PC-3 (cell line): Measurements from ENCODE around the gene MRPL11. TPM values are rescaled to one million over a fixed set of nuclear protein-coding genes. Genes with fewer than 3 reads are reported as not detected.

Source experiments
- ATAC-seq: fragments of 200-7000 bp; cut with Tn5 transposase; 2 replicates; pipeline ENCODE4 v1.9.1; 2020; ENCODE audit warnings: mild to moderate bottlenecking, moderate library complexity
- BruUV-seq: library from RNA; stranded (reverse); fragments of 400-500 nt; replicated peaks from 2 replicates; lab custom pipeline; 2021; lab: Mats Ljungman, UMichigan
- CTCF ChIA-PET: fragments of 300-600 bp; sonication (Branson Sonifier 250); formaldehyde crosslinking; loops from one replicate; lab custom pipeline; 2022; ENCODE audit warnings: antibody characterized with exemption; lab: Charles Lee
- POLR2A ChIA-PET: fragments of 300-600 bp; sonication (Branson Sonifier 250); formaldehyde crosslinking; loops from one replicate; lab custom pipeline; 2022; ENCODE audit warnings: antibody characterized with exemption; ENCODE audit not compliant: unreplicated experiment; lab: Charles Lee
- DNase-seq: peaks from one replicate; pipeline ENCODE4 v3.0.0-alpha.2; 2015
- H2AFZ ChIP-seq: fragments of 300-600 bp; sonication (generic); 2 replicates; pipeline ENCODE4 v1.6.0; 2016; ENCODE audit warnings: antibody characterized with exemption, low read length
- H3F3A ChIP-seq: fragments of 300-600 bp; sonication (generic); one replicate; pipeline ENCODE4 v1.6.0; 2017; ENCODE audit warnings: antibody characterized with exemption, low read length, control low read depth, mild to moderate bottlenecking; ENCODE audit not compliant: unreplicated experiment
- H3K27ac ChIP-seq: fragments of 300-600 bp; sonication (generic); 2 replicates; pipeline ENCODE4 v1.5.1; 2016; ENCODE audit warnings: mild to moderate bottlenecking, low read length
- H3K27me3 ChIP-seq: fragments of 300-600 bp; sonication (generic); 2 replicates; pipeline ENCODE4 v1.6.1; 2016; ENCODE audit warnings: low read length, mixed read lengths
- H3K36me3 ChIP-seq: fragments of 300-600 bp; sonication (generic); 2 replicates; pipeline ENCODE4 v1.6.1; 2016; ENCODE audit warnings: low read depth, mixed run types, low read length, mixed read lengths
- H3K4me1 ChIP-seq: fragments of 300-600 bp; sonication (generic); 2 replicates; pipeline ENCODE4 v1.5.1; 2016; ENCODE audit warnings: low read length; ENCODE audit not compliant: insufficient read depth
- H3K4me2 ChIP-seq: fragments of 300-600 bp; sonication (generic); 2 replicates; pipeline ENCODE4 v1.6.0; 2016; ENCODE audit warnings: low read length
- H3K4me3 ChIP-seq: fragments of 300-600 bp; sonication (generic); 2 replicates; pipeline ENCODE4 v1.5.1; 2016; ENCODE audit warnings: mild to moderate bottlenecking, low read length, mixed read lengths
- H3K79me2 ChIP-seq: fragments of 300-600 bp; sonication (generic); 2 replicates; pipeline ENCODE4 v1.6.1; 2017; ENCODE audit warnings: low read length, mixed read lengths
- H3K9ac ChIP-seq: fragments of 300-600 bp; sonication (generic); 2 replicates; pipeline ENCODE4 v1.6.0; 2016; ENCODE audit warnings: mild to moderate bottlenecking, low read length
- H3K9me2 ChIP-seq: fragments of 300-600 bp; sonication (generic); replicated peaks from 2 replicates; pipeline ENCODE4 v1.6.1; 2016; ENCODE audit warnings: mixed run types, low read length, mixed read lengths
- H3K9me3 ChIP-seq: fragments of 300-600 bp; sonication (generic); 2 replicates; pipeline ENCODE4 v1.6.1; 2016; ENCODE audit warnings: low read length, mixed read lengths
- H4K20me1 ChIP-seq: fragments of 300-600 bp; sonication (generic); 2 replicates; pipeline ENCODE4 v1.6.1; 2016; ENCODE audit warnings: low read length, mixed read lengths
- EZH2 ChIP-seq: fragments of 300-600 bp; sonication (generic); IDR thresholded peaks from one replicate; pipeline ENCODE4 v1.6.1; 2017; ENCODE audit warnings: antibody characterized with exemption, mild to moderate bottlenecking, low read length; ENCODE audit not compliant: unreplicated experiment
- EZH2phosphoT487 ChIP-seq: fragments of 300-600 bp; sonication (generic); IDR thresholded peaks from 2 replicates; pipeline ENCODE4 v1.6.1; 2018; ENCODE audit warnings: mild to moderate bottlenecking, antibody characterized with exemption, low read length, borderline replicate concordance
- intact Hi-C: fragments of 100-400 bp; cut with micrococcal nuclease; formaldehyde crosslinking; loops from 2 replicates; pipeline ENCODE4 v1.9.0; 2023
- total RNA-seq: library from RNA; depleted of rRNA; stranded (reverse); fragments of >200 nt; gene quantifications from 2 replicates; pipeline ENCODE4 v1.2.3, GENCODE V29; 2014
- TF ChIP-seq, protein P1 (sequence below): fragments of 300-600 bp; sonication (generic); conservative IDR thresholded peaks from 2 replicates; pipeline ENCODE4 v1.5.1; 2017; ENCODE audit warnings: antibody characterized with exemption, low read depth, mild to moderate bottlenecking, low read length

The MRPL11 gene
- total RNA-seq, 1 experiment from 2014 or later, result 321 TPM

DNA sequence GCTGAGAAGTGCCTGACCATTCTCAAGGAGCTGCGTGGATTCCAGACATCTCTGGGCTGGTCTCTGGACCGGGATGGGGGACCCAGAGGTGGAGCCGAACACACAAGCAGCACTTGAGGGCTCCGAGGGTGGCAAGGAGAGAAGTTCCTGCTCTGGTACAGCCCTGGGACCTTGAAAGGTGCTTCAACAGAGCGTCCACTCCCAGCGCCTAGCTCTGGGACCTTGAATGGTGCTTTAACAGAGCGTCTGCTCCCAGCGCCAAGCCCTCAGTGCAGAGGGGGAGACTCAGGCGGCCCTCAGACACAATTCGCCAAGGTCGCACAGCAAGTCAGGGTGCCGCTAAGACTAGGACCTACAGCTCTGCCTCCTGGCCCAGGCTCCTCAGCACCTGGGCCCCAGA is 28.5 kb downstream of the MRPL11 start:
- intact Hi-C loops, result no loop called here

DNA sequence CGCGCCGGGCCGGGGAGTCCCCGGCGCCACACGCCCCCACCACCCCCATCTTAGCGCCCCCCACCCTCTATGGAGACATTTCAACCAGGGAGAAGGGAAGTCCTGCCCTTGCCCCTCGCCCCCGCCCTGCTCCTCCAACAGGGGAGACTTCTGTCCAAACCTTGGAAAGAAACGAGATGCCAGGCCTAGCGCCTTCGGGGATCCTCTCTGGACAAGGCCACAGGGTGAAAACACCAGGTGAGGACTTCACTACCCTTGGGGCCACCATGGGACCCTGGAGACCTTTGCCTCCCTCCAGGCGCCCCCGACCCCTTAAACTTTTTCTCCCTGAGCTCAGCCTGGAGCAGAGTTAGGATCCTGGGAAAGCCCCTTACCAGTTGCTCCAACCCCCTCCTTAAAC is 29.4 kb downstream of the MRPL11 start:
- intact Hi-C loops, result loop anchor here (2.0 kb wide), 2 partner anchors 30 to 270 kb away; partner anchors contain the start of gene MRPL11
- Histone ChIP-seq H3F3A (no peaks in the 10 kb centered on the region), H3K9me2 (no peaks in the 10 kb centered on the region), H3K4me3 (no peak overlapping the region), H2AFZ (no peak overlapping the region), H3K9me3 (no peaks in the 10 kb centered on the region), H3K4me2 (peak overlapping the region; percentile 76), H4K20me1 (no peaks in the 10 kb centered on the region), H3K36me3 (no peaks in the 10 kb centered on the region), H3K79me2 (no peaks in the 10 kb centered on the region), H3K27me3 (peaks cover 83% of the 10 kb centered on the region), H3K27ac (no peak overlapping the region), H3K4me1 (no peaks in the 10 kb centered on the region; the same call in 1 of the 2 replicates), H3K9ac (no peak overlapping the region)
- ATAC-seq, result no peak
- TF ChIP-seq EZH2phosphoT487 (no peak), EZH2 (no peak)
- TF ChIP-seq, protein P1, sequence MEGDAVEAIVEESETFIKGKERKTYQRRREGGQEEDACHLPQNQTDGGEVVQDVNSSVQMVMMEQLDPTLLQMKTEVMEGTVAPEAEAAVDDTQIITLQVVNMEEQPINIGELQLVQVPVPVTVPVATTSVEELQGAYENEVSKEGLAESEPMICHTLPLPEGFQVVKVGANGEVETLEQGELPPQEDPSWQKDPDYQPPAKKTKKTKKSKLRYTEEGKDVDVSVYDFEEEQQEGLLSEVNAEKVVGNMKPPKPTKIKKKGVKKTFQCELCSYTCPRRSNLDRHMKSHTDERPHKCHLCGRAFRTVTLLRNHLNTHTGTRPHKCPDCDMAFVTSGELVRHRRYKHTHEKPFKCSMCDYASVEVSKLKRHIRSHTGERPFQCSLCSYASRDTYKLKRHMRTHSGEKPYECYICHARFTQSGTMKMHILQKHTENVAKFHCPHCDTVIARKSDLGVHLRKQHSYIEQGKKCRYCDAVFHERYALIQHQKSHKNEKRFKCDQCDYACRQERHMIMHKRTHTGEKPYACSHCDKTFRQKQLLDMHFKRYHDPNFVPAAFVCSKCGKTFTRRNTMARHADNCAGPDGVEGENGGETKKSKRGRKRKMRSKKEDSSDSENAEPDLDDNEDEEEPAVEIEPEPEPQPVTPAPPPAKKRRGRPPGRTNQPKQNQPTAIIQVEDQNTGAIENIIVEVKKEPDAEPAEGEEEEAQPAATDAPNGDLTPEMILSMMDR, result no peak
- no TSS peak for BruUV-seq
- ChIA-PET POLR2A (no interaction called here), CTCF (interaction anchor here (1.1 kb wide), 1 partner anchor 9 kb away, joined by 3 read pairs; no protein-coding TSS in a partner anchor)
- no peak for DNase-seq

More for the DNA sequence above, 28.5 kb downstream of the MRPL11 start:
- Histone ChIP-seq H3K9me3 (no peaks in the 10 kb centered on the region), H3K4me3 (no peak overlapping the region), H4K20me1 (no peaks in the 10 kb centered on the region), H3K9me2 (no peaks in the 10 kb centered on the region), H3K4me1 (no peaks in the 10 kb centered on the region; the same call in 1 of the 2 replicates), H3K27ac (no peak overlapping the region), H2AFZ (no peak overlapping the region), H3K27me3 (peaks cover 83% of the 10 kb centered on the region), H3K79me2 (no peaks in the 10 kb centered on the region), H3F3A (no peaks in the 10 kb centered on the region), H3K36me3 (no peaks in the 10 kb centered on the region), H3K9ac (no peak overlapping the region), H3K4me2 (no peak overlapping the region)
- ATAC-seq (no peak), DNase-seq (no peak)
- TF ChIP-seq, protein P1, result no peak
- TF ChIP-seq EZH2 (no peak), EZH2phosphoT487 (no peak)
- POLR2A ChIA-PET, result no interaction called here
- BruUV-seq, result no TSS peak
- CTCF ChIA-PET, result interaction anchor here (0.7 kb wide), 1 partner anchor 22 kb away, joined by 3 read pairs; no protein-coding TSS in a partner anchor

DNA sequence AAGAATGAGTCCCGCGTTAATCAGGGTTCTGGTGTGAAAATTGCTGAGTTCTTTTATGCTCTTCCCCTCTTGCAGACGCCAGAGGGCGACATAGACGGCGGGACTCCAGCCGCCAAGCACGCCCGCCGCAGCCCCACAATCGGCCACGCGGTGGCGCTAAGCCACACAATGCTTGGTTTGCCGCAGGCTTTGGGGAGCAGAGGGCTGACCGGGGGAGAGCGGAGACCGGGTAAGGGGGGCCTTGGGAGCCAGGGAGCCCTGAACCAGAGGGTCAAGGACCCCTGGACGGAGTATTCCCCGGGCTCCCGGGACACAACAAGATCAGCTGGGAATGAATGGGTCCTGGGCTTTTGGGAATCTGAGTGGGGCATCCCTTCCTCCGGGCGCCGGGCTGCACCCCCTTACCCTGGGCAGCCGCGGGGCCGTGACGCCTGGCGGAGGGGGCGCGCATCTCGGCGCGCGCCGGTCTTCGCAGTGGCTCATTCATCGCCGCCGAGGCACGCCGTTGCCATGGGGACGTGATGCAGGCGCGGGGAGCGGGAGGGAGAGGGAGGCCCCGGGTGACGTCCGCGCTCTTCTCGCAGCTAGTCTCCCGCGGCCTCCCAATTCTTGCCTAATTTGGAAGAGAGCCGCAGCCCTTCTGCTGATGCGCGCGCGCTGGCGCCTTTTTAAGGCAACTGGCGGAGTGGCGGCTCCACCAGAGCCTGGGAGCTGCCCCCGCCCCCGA is 30.0 kb downstream of the MRPL11 start:
- Histone ChIP-seq H3K9ac (no peak overlapping the region), H3K4me1 (no peaks in the 10 kb centered on the region; the same call in 1 of the 2 replicates), H3K4me3 (peak overlapping the region; percentile 49; the same call in 1 of the 2 replicates), H3K27ac (no peak overlapping the region), H3K27me3 (peaks cover 83% of the 10 kb centered on the region), H4K20me1 (no peaks in the 10 kb centered on the region), H3K36me3 (no peaks in the 10 kb centered on the region), H3K4me2 (peak overlapping the region; percentile 76), H3K9me3 (no peaks in the 10 kb centered on the region), H3K79me2 (no peaks in the 10 kb centered on the region), H2AFZ (peak overlapping the region; percentile 61), H3K9me2 (no peaks in the 10 kb centered on the region), H3F3A (no peaks in the 10 kb centered on the region)
- ATAC-seq (peak; percentile 84), DNase-seq (peak; percentile 90)
- ChIA-PET CTCF (interaction anchor here (1.1 kb wide), 1 partner anchor 9 kb away, joined by 3 read pairs; no protein-coding TSS in a partner anchor), POLR2A (no interaction called here)
- intact Hi-C loops, result loop anchor here (1.0 to 2.0 kb wide), 4 partner anchors 22 to 270 kb away; partner anchors contain the start of gene MRPL11
- no TSS peak for BruUV-seq
- no peak for TF ChIP-seq EZH2phosphoT487
- TF ChIP-seq, protein P1, result peak; percentile 100
